IgD-negative memory B cell (primary cell): Measurements from ENCODE around the gene TELO2. TPM values are rescaled to one million over a fixed set of nuclear protein-coding genes. Genes with fewer than 3 reads are reported as not detected.

Experiments
- H3K27ac Mint-ChIP-seq, 3 donors: one replicate each; pipeline ENCODE4 v1.8.0; 2020 to 2022; ENCODE audit warnings: mild to moderate bottlenecking in 3 of 3, mixed read lengths in 3 of 3, moderate library complexity in 1 of 3
- H3K27me3 Mint-ChIP-seq: one replicate; pipeline ENCODE4 v1.8.0; 2021; ENCODE audit warnings: mixed read lengths
- H3K36me3 Mint-ChIP-seq: one replicate; pipeline ENCODE4 v1.8.0; 2020; ENCODE audit warnings: mild to moderate bottlenecking, mixed read lengths
- H3K4me1 Mint-ChIP-seq, 3 donors: one replicate each; pipeline ENCODE4 v1.8.0; 2020 to 2022; ENCODE audit warnings: mixed read lengths in 3 of 3, mild to moderate bottlenecking in 1 of 3
- H3K4me3 Mint-ChIP-seq, 4 donors: one replicate each; pipeline ENCODE4 v1.8.0; 2020 to 2022; ENCODE audit warnings: mild to moderate bottlenecking in 4 of 4, mixed read lengths in 4 of 4, moderate library complexity in 3 of 4
- H3K9me3 Mint-ChIP-seq, 3 donors: one replicate each; pipeline ENCODE4 v1.8.0; 2020 to 2021; ENCODE audit warnings: mixed read lengths in 3 of 3, mild to moderate bottlenecking in 1 of 3
- polyA plus RNA-seq: library from polyadenylated mRNA; unstranded; fragments of 300-500 nt; fragmentation: Illumina TruSeq; gene quantifications from one replicate; pipeline ENCODE4 v1.2.3, GENCODE V29; 2021

The TELO2 gene
- polyA plus RNA-seq = 37.4 TPM

DNA sequence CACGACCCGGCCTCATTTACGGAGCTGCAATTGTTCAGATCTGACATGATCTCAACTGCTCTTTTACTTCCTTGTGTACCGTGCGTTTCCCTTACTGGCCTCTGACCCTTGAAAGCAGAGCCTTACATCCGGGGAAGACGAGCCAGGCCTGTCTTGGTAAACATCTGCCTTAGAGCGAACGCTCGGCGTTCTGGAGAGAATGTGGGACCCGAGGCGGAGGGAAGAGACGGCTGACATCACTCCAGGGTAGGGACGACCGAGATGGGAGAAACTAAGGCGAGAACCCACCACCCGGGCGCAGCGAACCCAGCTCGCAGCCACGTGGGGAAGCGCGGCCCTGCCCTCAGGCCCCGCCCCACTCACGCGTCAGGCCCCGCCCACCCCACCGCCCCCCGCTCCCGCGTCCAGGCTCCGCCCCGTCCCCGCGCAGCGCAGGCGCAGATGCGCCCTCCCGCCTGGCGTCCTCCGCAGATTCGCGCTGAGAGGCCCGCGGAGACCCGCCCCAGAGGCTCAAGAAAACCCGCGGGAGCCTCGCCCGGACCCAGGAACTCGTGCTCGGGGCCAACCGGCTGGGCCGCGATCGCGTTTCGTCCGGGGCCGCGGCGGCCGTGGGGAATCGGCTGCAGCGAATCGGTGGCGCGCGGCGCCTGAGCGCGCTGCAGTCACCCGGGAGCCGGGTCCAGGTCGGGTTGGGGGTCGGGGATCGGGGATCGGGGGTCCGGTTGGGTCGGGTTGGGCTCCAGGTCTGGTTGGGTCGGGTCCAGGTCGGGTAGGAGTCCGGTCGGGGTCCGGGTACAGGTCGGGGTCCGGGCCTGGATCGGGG, at the start of gene TELO2:
TSS of gene TELO2 (plus strand) at position 438 of the 823 bp plus-strand sequence. CDS start 922 bp downstream, outside the sequence.
- no peaks in the 10 kb centered on the region for H3K27me3 Mint-ChIP-seq
- H3K36me3 Mint-ChIP-seq = peaks cover 1% of the 10 kb centered on the region
- peak within 1 kb of the TSS; percentile 90 to 99 (median 99) for H3K27ac Mint-ChIP-seq
- H3K4me1 Mint-ChIP-seq = peaks cover 10 to 12% (median 11%) of the 10 kb centered on the region in 3 donors
- H3K9me3 Mint-ChIP-seq = no peaks in the 10 kb centered on the region
- peak within 1 kb of the TSS; percentile 87 to 99 (median 96) for H3K4me3 Mint-ChIP-seq

DNA sequence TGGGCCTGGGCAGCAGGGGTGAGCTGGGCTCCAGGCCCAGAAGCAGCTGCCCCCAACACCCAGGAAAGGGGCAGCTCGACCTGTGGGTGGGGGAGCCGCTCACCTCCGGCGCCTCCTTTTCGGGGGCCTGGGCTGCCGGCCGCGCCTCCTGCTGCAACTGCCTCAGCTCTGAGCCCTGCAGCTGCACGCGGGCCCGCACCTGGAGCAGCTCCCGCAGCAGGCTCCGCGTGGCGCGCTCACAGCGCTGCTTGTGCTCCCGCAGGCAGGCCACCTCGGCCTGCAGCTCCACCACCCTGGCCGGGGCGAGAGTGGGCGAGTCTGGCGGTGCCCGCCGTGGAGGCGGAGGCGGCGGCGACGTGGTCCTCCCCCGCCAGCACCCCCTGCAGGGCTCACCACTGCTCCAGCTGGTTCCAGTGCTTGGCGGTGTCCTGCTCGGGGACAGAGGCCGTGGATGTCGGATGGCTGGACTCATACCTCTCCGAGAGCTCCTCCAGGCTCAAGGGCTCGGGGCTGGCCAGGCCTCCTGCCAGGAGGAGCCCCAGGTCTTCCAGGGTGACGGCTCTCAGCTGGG, 49.7 kb upstream of the TELO2 start:
- Mint-ChIP-seq H3K4me3 (no peak overlapping the region), H3K36me3 (peaks cover 1% of the 10 kb centered on the region), H3K9me3 (no peaks in the 10 kb centered on the region), H3K27me3 (no peaks in the 10 kb centered on the region), H3K27ac (no peak overlapping the region), H3K4me1 (peaks cover 0 to 5% (median 0%) of the 10 kb centered on the region in 3 donors)

DNA sequence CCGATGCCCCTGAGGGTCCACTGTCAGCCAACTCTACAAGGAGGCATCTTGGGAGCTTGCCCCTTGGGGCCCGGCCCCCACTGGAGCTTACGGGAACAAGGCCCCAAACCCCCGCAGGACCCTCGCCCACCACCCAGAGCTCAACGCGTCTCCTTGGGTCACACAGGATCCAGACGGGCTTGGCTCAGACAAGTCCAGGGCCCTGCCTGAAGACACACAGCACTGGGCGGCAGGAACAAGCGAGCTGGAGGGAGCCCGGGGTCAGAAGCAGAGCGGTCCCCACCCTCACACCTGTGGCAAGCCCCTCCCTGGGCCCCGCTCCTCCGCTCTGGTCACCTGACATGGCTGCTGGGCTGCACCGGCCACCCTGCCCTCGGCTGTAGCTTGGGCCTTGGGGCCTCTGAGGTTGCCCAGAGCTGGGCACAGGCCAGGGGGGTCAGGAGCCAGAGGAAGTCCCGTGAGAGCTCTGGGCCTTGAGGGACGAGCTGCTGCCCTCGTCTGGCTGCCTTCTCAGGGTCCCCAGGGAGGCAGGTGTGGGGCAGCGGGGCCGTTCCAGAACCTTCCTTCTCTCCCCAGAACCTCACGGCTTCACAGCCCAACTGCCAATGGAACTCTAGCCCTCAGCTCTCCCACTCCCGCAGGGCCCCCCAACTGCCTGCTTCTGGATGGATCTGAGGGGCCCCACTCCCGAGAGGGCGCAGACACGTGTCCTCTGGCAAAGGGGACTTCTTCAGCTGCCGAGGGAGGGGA, 49.0 kb upstream of the TELO2 start, which contains the start of gene CCDC154:
TSS of gene CCDC154 (minus strand) at position 577 of the 750 bp plus-strand sequence. CDS start at position 343, 234 bp downstream.
- peak within 1 kb of the TSS; percentile 60 to 87 (median 84) for H3K4me3 Mint-ChIP-seq
- peak within 1 kb of the TSS; percentile 71 to 99 (median 83) for H3K27ac Mint-ChIP-seq

DNA sequence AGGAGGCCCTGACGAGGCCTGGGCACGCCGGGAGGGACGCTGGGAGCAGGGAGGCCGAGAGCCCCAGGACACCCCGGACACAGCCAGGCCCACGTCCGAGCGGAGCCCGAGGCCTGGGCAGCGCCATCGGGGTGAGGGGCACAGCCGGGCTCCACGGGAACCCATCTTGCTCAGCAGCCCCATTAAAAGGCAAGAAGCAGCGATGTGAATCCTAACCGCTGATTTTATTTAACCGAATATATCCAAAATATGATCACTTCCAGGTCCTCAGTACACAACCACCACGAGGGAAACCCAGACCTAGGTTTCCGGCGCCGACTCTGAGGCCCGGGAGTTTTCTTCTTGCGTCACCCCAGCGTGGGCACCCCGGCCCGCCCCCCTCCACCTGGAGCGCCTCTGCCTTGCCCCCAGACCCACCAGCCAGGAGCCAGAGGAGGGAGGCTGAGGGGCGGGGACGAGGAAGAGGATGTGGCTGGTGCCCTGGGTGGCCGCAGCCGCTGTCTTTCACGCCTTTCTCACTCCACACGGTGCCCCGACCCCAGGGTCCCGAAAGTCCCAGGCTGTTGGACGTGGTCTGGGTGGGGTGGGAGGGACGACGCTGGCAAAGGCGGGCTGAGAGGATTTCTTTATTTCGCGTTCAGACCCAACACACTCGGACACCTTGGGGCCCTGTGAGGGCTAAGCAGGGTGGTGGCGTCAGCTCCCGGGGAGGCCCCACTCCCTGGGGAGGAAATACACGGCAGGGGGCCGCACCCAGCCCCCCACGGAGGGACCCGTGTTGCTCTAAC, 48.2 kb upstream of the TELO2 start:
- H3K4me3 Mint-ChIP-seq = peak overlapping the region; percentile 60 to 87 (median 84)
- no peaks in the 10 kb centered on the region for H3K9me3 Mint-ChIP-seq
- peaks cover 1% of the 10 kb centered on the region for H3K36me3 Mint-ChIP-seq
- H3K27me3 Mint-ChIP-seq = no peaks in the 10 kb centered on the region
- peaks cover 0 to 5% (median 0%) of the 10 kb centered on the region in 3 donors for H3K4me1 Mint-ChIP-seq
- H3K27ac Mint-ChIP-seq = peak overlapping the region; percentile 71 to 99 (median 83)

More for the DNA sequence above, 49.0 kb upstream of the TELO2 start, which contains the start of gene CCDC154:
- Mint-ChIP-seq H3K9me3 (no peaks in the 10 kb centered on the region), H3K4me1 (peaks cover 0 to 5% (median 0%) of the 10 kb centered on the region in 3 donors), H3K27me3 (no peaks in the 10 kb centered on the region), H3K36me3 (peaks cover 1% of the 10 kb centered on the region)

DNA sequence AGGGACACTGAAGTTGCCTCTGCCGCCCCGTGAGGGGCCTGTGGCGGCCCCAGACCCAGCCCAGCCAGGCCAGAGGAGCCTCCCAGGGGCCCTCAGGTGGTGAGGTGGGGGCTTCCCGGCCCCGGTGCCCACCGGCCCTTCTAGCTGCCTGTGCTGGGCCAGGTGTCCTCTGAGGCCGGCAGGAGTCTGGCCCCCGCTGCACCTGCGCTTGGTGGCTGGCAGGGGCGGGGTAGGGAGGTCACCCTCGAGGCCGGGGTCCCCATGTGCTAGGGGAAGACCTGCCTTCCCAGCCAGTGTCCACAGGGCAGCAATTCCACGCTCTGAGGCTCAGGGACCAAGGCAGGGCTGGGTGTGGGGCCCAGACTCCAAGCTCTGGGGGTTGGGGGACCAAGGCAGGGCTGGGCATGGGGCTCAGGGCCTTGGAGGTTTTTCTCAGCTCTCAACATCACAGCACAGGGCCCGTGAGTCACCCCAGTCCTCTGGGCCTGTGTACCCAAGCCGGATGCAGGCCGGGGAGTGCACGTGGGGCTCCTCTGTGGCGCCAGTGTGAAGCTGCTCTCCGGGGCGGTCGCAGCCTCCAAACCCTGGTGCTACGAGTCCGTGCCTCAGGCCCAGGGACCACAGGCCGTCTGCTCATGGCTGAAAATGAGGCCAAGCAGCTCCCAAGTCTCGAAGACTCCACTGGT, 47.5 kb upstream of the TELO2 start:
- Mint-ChIP-seq H3K4me1 (peaks cover 0 to 5% (median 0%) of the 10 kb centered on the region in 3 donors), H3K9me3 (no peaks in the 10 kb centered on the region), H3K4me3 (peak overlapping the region in 2 of 4 donors; percentile 37 to 87), H3K36me3 (peaks cover 1% of the 10 kb centered on the region), H3K27me3 (no peaks in the 10 kb centered on the region), H3K27ac (peak overlapping the region; percentile 31 to 99 (median 83))

DNA sequence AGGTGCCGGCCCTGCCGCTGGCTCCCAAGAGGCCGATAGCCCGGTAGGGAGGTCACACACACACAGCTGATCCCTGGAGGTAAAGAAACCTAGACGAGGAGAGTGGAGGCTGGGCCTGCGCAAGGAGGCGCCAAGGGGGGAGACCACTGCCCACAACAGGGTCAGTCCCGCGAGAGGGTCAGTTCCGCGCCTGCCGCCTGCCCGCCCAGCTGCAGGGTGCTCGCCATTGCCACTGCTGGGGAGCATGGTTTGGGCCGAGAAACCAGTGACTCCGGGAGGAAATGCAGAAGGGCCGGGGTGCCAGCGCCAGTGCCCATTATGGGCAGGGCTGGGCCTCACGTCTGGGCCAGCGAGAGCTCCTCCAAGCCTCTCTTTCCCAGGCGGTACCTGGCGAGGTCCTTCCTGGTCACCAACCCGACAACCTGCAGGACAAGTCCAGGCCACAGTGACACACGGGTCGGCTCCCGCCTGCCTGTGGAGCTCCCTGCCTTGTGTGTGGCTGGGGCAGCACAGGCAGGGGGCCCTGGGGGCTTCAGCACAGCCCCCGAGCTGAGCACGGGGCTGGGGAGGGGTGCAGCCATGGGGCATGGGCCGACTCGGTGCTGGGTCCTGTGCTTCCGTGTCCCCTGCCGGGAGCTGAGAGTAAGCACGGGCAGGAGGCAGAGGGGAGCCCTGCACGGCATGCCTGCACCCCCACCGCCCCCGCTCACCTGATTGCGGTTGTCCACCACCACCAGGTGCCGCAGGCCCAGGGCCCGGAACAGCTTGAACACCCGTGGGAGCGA, 46.7 kb upstream of the TELO2 start:
- peaks cover 1% of the 10 kb centered on the region for H3K36me3 Mint-ChIP-seq
- no peaks in the 10 kb centered on the region for H3K9me3 Mint-ChIP-seq
- peaks cover 0 to 5% (median 0%) of the 10 kb centered on the region in 3 donors for H3K4me1 Mint-ChIP-seq
- peak overlapping the region; percentile 31 to 99 (median 83) for H3K27ac Mint-ChIP-seq
- H3K27me3 Mint-ChIP-seq = no peaks in the 10 kb centered on the region
- peak overlapping the region in 1 of 4 donors; percentile 87 for H3K4me3 Mint-ChIP-seq

DNA sequence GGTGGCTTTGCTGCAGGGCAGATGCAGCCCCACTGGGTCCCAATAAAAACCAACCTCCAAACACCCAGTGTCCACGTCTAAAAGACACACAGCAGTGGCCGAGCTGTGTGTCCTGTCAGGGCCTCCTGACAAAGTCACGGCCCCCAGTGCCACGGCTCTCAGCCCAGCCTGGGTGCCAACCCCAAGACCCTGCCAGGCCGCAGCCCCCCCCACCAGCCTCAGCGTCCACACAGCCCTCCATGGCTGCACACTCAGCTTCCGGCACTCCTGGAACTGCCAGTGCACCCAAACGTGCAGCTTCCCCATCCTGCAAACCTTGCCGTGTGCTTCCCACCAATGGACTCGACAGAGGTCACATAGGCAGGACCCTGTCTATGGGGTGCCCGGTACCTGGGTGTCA, 45.2 kb upstream of the TELO2 start:
- peaks cover 1% of the 10 kb centered on the region for H3K36me3 Mint-ChIP-seq

DNA sequence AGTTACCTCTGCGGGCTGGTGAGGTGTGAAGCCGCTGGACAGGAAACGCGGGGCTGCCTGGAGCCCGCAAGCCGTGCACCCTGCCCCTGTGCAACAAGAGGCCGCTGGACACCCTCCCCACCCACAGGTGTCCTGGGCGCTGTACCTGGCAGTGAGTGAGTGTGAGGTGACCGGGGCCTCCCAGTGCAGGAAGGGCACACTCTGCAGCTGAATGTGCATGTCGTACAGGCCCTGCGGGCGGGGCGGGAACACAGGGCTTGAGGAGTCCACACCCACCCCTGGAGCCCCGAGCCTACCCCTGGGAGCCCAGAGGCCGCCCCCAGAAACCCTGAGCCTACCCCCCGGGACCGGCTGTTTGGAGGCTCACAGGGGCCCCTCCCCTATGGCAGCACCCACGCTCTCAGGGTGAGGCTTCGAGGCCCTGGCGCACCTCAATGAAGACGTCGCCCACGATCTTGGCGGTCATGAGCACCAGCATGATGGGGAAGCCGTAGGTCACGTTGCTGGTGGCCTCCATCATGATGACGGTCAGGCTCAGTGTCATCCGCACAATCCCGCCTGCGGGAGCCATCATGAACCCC, 44.5 kb upstream of the TELO2 start:
- peaks cover 1% of the 10 kb centered on the region for H3K36me3 Mint-ChIP-seq
- H3K27me3 Mint-ChIP-seq = no peaks in the 10 kb centered on the region
- H3K9me3 Mint-ChIP-seq = no peaks in the 10 kb centered on the region
- H3K4me1 Mint-ChIP-seq = peaks cover 0 to 5% (median 0%) of the 10 kb centered on the region in 3 donors
- H3K27ac Mint-ChIP-seq = peak overlapping the region in 1 of 3 donors; percentile 62
- no peak overlapping the region for H3K4me3 Mint-ChIP-seq

More for the DNA sequence above, 45.2 kb upstream of the TELO2 start:
- H3K27me3 Mint-ChIP-seq = no peaks in the 10 kb centered on the region
- H3K27ac Mint-ChIP-seq = peak overlapping the region in 2 of 3 donors; percentile 31 to 62
- peak overlapping the region in 2 of 4 donors; percentile 41 to 74 for H3K4me3 Mint-ChIP-seq
- H3K9me3 Mint-ChIP-seq = no peaks in the 10 kb centered on the region
- H3K4me1 Mint-ChIP-seq = peaks cover 0 to 5% (median 0%) of the 10 kb centered on the region in 3 donors

DNA sequence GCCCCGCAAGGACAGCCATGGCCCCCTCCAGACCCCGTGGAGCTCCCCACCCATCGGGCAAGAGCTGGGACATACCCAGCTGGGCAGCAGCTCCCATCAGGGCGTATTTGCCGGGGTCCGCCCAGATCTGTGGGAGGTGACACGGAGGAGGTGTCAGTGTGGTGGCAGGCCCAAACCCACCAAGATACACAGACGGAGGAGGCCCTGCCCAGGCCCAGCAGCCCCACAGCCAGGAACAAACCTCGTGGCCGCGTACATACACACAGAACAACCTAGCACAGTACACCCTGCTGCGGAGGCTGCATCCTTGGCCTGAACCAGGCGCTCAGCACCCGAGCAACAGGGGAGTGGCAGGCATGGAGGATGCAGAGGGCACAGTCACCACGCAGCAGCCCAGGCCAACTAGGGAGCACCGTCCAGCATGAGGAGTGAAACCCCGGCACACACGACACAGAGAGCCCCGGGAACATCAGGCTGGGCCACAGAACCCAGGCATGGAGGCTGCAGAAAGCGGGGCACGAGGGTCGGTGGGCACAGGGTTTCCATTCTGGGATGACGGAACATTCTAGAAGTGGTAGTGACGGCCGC, 43.9 kb upstream of the TELO2 start:
- H3K9me3 Mint-ChIP-seq = no peaks in the 10 kb centered on the region
- no peaks in the 10 kb centered on the region for H3K27me3 Mint-ChIP-seq
- peak overlapping the region in 1 of 3 donors; percentile 20 for H3K27ac Mint-ChIP-seq
- peaks cover 0 to 5% (median 0%) of the 10 kb centered on the region in 3 donors for H3K4me1 Mint-ChIP-seq
- no peak overlapping the region for H3K4me3 Mint-ChIP-seq
- peaks cover 1% of the 10 kb centered on the region for H3K36me3 Mint-ChIP-seq

DNA sequence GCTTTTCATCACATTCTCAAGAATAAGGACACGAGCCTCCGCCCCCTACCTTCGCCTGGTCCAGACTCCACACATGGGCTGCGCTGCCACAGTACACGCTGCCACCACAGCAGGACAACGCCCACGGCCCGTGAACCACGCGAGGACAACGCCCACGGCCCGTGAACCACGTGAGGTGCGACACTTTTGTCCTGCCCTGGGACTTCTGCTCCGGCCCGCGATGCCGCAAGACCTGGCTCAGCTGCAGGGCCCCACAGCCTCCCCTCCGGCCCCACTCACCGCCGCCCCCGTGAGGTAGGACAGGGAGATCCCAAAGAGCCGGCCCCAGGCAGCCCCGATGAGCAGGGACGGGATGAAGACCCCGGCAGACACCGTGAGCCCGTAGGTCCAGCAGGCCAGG, 42.9 kb upstream of the TELO2 start:
- Mint-ChIP-seq H3K27me3 (no peaks in the 10 kb centered on the region), H3K4me1 (no peaks in the 10 kb centered on the region), H3K4me3 (no peak overlapping the region), H3K27ac (peak overlapping the region in 1 of 3 donors; percentile 20), H3K9me3 (no peaks in the 10 kb centered on the region), H3K36me3 (peaks cover 1% of the 10 kb centered on the region)

DNA sequence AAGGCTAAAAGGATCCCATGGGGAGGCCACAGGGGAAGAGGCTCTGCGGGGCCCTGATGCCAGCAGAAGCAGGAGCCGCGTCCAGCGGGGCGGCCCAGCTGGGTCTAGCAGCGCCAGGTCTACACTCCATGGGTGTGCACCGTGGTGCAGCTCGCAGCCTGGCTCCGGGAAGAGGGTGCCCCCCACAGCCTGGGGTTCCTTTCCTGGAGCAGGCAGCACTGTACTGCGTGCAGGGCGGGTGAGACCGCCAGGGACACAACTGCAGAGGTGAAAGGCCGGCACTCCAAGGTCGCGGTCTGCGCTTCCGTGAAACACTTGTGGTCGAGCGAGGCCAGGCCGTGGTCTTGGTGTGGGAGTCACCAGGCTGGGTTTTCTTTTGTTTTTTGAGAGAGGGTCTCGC, 42.3 kb upstream of the TELO2 start:
- H3K9me3 Mint-ChIP-seq = no peaks in the 10 kb centered on the region
- no peak overlapping the region for H3K27ac Mint-ChIP-seq
- H3K27me3 Mint-ChIP-seq = no peaks in the 10 kb centered on the region
- H3K4me3 Mint-ChIP-seq = no peak overlapping the region
- H3K4me1 Mint-ChIP-seq = no peaks in the 10 kb centered on the region
- peaks cover 1% of the 10 kb centered on the region for H3K36me3 Mint-ChIP-seq

DNA sequence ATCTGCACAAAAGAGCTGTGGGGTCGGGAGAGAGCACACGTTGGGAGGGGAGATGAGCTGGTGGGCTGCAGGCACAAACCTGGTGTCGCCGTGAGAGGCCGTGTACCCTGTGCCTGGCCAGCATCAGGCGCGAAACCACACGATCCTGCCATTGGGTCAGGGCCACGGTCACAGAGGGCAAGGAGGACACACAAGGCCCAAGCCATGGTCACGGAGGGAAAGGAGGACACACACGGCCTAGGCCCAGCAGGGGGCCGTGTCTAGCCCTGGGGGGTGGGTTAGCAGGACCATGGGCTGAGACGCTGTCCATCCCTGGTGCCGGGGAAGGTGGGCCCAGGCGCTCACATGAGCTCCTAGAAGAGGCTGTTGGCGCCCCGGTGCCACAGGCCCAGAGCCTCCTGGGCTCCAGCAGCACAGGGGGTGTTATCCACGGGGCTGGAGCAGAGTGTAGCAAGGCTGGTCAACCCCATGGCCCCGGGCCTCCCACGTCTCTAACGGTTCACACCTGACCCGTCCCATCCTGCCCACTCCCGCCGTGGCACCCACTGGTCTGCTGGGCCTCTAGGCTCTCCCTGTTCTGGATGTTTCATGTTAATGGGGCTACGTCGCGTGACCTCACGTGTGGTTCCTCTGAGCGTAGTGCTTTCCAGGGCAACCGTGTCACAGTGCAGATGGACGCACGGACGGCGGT, 41.3 kb upstream of the TELO2 start:
- H3K27ac Mint-ChIP-seq = peak overlapping the region in 1 of 3 donors; percentile 61
- H3K9me3 Mint-ChIP-seq = no peaks in the 10 kb centered on the region
- H3K4me3 Mint-ChIP-seq = peak overlapping the region in 1 of 4 donors; percentile 40
- no peaks in the 10 kb centered on the region for H3K27me3 Mint-ChIP-seq
- no peaks in the 10 kb centered on the region for H3K4me1 Mint-ChIP-seq
- H3K36me3 Mint-ChIP-seq = peaks cover 1% of the 10 kb centered on the region
